GM18519 (cell line): Measurements from ENCODE around the gene DNASE2B.
A peak's percentile ranks its signal among the peaks of the same experiment; 100 is the strongest.

Source experiments
- ATAC-seq: cut with Tn5 transposase; IDR thresholded peaks from one replicate; pipeline ENCODE4 v1.9.1; 2021; ENCODE audit warnings: mild to moderate bottlenecking, moderate library complexity; ENCODE audit not compliant: unreplicated experiment, low FRiP score

DNASE2B gene

DNA sequence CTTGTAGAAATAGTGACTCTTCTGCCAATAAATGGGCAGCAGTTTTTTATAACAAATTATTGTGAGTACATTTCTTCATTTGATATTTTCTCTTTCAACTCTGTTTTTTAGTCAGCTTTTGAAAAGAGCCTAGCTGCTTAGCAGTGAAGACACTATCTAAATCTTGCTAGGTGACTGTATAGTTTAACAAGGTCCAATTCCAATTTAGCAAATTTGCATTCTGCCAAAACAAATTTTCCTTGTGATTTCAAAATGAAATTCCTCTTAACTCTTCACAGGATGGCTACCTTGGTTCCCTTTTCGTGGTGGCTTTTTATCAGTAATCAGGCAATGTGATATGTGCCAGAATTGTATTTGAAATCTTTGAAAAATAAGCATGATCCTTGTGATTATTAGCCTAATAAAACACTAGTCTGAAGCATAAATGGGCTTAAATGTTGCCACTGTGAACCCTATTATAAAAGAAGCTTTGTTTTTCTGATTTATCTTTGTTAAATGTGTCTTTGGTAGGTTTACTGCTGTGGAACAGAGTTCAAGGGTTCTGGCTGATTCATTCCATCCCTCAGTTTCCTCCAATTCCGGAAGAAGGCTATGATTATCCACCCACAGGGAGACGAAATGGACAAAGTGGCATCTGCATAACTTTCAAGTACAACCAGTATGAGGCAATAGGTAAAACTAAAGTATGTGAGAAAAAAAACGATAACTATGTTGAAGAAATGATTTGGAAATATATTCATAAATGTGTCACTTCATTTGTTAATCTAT is 12.2 kb downstream of the DNASE2B start:
- no peak for ATAC-seq

DNA sequence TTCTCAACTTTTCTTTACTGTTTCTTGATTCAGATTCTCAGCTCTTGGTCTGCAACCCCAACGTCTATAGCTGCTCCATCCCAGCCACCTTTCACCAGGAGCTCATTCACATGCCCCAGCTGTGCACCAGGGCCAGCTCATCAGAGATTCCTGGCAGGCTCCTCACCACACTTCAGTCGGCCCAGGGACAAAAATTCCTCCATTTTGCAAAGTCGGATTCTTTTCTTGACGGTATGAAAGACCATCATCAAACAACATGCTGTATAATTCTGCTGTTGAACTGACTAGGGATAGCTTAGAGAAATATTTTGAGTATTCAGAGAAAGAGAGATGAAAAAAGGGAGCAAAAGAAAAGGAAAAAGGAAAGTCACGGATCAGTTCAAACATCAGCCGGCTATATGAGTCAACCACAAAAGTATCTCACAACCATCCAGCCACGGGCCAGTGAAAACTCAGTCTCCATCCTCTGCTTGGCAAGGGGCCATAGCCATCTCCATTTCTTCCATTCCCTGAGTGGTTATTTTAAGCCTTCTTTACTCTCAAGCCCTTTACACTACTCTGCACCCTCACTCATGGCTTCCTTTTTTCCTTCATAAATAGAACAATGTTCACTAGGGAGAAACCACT is 14.1 kb downstream of the DNASE2B start:
- no peak for ATAC-seq

DNA sequence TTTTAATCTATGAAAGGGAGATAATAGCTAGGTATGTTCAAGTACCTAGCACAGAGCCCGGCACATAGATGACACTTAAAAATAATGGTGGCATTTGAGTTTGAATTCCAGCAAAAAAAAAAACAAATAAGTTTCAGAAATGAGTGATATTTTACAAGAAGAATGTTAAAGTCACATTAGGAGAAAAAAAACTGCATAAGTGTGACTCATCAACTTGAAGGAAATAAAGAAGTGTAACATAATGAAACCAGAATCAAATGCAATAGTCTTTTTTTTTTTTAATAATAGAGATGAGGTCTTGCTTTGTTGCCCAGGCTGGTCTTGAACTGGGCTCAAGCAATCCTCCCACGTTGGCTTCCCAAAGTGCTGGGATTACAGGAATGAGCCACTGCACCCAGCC is 17.1 kb downstream of the DNASE2B start:
- ATAC-seq = no peak

DNA sequence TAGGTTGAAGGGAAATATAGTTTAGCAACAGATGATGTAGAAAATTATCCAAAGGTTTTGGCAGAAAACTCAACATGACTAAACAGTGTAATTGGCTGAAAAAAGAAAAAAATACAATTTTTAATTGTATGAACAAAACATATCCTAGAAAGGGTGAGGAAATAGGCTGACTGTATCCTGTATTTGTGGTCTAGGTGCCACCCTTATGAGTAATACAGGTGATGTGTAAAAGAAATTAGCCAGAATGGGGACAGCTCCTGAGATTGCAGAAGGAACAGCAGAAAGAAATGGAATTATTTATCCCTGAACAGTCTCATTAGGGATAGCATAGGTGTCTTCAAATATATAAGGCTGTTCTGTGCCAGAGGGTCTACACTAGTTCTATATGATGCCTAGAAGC is 24.6 kb downstream of the DNASE2B start:
- no peak for ATAC-seq

DNA sequence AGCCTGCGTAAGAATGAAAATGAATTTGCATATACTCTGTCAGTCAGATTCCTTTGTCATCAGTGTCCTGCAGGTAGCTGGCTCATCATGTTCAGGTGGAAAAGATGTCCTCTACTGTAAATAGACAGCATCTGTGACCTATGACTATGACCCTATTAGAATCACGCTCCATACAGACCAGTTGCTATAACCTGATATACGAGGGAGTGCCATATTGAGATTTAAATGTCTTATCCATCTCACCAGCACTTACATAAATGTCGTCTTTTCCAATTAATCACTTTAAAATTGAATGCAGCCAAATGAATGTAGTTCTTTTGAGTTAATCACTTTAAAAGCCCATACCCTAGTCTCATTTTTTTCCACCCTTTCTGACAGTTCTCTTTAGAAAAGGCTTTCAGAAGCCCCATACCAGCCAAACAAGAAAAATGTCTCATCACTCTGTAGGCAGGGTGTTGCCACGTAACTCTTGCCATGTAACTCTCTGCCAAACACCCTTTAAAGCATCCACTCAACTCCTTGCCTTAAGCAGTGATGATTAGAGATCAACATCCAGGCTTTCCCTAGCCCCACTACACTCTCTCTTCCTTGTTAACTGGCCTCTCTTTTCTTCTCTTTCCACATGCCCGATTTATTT is 26.3 kb downstream of the DNASE2B start:
- ATAC-seq = no peak

DNA sequence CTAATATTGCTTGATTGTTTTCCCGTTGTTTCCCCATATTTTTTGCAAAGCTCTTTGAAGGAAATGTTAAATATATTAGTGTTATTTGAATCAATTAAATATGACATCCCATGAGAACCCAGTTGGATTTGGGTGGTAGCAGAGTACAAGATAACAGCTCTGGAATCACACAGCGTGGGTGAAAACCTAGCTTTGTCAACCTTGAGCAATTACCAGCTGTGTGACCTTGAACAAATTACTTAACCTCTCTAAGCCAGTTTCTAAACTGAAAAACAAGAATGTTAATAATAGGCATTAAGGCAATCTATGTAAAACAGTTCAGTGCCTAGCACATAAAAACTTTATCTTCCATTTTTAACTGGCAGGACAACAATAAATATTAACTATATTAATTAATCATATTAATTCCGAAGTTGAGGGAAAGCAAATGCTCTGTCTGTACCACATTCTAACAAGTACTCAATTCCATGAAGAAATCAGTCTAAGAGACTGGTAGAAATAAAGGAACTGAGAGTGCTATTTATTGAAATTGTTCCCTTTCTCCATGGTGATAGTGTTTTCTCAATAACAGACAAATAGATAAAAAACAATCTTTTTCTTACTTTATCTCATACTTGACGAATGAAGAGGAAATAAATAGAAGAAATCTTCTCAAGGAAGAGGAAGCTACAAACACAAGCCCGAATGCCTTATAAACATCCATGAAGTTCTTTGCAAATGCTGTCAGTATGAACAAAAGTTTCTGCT is 27.0 kb downstream of the DNASE2B start:
- no peak for ATAC-seq

DNA sequence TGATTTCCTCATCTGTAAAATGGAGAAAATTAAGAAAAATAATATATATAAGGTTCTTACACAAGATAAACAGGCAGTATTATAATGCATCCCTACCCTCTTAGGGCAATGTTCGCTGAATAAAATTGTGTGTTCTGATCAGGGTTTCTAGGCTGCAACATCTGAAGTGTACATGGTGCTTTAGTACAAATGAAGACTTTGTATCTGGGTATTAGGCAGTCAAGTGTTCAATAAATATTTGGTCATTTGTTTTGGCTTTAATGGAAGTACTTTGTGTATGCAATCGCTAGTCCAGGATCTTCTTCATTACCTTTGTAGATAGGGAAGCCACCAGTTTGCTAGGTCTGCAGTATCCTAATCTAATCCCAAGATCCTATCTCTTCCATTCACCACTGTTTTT is 28.1 kb downstream of the DNASE2B start:
- no peak for ATAC-seq

DNA sequence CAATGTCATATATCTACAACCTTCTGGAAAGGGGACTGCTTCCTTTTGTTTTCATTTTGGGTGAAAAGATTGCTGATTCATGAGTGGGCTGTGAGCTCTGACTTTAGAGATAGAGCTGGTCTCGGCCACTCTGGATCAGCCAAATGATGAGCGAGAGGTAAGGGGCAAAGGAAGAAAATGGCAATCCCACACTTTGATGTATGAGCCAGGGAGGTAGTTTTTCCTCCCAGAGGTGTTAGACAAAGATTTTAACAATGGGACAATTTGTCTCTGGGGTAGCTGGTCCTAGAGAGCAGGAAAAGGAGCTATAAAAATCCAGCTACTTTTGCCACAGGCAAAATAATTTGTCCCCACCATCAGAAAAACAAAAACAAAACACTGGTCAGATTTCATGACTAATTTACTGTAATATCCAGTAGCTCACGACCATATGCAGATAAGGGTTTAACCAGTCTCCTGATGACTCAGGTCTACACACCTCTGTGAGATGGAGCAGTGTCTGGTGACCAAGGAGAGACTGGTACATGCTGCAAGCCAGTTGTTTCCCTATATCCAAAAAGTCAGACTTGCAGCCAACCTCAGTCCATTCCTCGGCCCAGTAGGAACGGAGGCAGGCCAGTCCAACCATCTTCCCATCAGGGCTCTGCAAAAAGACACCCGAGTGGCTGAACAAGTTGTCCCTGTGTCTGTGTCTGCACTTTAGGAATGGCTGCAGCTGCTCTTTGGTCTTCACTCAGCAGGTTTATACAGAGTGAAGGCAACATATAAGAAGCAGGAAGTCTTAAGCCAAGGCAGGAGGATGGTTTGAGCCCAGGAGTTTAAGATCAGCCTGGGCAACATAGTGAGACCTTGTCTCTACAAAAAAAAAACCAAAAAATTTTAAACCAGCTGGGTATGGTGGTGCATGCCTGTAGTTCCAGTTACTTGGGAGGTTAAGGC is 29.2 kb downstream of the DNASE2B start:
- no peak for ATAC-seq

DNA sequence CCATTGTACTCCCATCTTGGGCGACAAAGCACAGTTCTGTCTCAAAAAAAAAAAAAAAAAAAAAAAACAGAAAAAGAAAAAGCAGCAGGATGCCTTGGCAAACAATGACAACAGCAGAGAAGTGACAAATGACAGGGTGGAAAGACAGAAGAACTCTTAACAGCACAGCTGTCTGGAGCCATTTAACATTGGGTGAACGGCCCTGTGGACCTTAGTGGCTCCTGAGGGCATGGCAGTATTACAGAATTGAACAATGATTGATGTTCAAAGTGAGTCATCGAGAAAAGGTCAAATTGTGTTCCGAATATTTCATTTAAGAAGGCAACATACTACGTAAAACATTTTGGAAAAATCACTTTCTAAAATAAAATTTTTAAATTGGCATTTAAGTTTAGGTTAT is 30.0 kb downstream of the DNASE2B start:
- no peak for ATAC-seq

DNA sequence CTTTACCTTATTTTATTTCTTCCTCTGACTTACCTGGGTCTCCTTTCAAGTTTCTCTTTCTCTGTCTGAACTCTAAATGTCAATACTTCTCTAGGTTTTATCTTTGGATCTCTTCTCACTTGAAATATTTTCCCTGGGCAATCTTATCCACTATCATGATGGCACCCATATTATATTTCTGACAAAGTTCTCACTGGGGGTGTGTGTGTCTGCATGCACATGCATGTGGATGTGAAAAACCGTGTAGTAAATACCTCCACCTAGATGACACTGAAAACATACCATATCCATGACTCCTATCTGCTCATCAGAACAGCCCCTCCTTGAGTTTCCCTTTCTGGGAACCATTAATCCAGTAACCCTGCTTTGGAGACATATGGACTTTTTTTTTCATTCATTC is 30.9 kb downstream of the DNASE2B start:
- ATAC-seq = no peak

DNA sequence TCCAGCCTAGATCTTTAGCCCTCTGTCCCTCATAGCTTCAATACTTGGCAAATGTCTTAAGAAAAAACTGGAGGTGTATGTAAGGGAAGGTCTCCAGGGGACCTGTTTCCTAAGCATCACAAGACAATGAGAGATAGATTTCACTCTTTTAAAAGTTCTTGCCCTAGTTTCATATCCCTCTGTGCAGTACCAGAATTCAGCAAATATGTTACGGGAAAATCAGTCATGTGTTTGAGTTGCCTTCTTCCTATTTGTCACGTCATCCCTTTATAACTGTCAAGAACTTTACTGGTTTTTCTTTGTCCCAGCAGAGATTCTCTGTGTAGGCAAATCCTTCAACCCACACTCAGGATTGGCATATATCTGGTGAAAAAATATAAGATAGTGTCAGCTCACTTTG is 32.3 kb downstream of the DNASE2B start:
- no peak for ATAC-seq

DNA sequence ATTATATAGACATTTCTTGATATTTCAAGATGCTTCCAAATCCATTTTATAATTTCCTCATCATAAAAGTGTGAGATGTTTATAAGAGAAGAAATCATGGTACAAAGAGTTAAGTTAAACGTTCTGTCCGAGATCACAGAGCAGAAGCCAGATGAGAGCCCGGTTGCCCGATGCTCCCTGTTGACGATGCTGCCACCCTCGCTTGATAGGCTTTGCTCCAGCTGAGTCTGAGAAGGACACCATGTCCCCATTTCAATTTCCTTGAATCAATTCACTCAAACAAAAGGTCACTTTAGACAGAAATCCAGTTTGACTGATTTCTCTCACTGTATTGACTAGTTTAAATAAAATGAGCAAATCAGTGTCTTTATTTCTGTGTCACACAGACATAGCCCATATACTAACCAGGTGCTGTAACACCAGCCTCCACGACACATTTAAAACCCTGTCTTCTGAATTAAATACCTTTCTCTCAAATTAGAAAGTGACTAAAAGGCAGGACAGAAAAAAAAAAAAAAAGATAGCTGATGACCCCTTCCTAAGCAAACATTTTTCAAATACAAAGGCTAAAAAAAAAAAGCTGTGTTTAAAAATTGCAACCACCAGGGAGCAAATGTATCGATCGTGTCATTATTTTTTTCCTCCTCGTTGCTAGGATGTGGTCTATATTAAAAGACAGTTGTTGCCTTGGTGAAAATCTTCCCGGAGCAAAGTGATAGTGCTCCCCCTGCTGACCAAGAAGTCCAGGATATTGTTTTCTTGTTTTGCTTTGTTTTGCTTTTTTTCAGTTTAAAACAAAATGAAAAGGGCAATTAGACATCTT is 35.2 kb downstream of the DNASE2B start:
- ATAC-seq = no peak

DNA sequence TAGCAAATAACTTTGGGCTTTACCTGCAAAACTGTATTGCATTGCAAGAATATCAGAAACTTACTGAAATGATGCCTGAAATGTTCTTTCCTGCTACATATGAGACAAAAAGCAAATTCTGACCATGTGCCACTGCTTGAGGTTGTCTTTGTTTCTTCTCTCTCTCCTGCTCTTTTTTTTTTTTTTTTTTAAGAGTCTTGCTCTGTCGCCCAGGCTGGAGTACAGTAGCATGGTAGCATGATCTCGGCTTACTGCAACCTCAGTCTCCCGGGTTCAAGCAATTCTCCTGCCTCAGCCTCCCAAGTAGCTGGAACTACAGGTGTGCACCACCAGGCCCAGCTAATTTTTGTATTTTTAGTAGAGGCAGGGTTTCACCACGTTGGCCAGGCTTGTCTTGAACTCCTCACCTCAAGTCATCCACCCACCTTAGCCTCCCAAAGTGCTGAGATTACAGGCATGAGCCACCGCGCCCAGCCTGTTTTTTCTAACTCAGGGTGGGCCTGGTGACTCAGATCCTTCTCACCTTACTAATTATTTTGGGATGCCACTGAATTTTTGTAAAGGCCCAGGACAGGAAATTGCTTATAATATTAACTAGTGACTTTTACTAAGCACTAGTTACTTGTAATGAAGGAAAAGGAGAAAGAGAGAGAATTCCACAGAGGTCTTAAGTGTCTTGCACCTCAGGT is 35.9 kb downstream of the DNASE2B start:
- no peak for ATAC-seq

DNA sequence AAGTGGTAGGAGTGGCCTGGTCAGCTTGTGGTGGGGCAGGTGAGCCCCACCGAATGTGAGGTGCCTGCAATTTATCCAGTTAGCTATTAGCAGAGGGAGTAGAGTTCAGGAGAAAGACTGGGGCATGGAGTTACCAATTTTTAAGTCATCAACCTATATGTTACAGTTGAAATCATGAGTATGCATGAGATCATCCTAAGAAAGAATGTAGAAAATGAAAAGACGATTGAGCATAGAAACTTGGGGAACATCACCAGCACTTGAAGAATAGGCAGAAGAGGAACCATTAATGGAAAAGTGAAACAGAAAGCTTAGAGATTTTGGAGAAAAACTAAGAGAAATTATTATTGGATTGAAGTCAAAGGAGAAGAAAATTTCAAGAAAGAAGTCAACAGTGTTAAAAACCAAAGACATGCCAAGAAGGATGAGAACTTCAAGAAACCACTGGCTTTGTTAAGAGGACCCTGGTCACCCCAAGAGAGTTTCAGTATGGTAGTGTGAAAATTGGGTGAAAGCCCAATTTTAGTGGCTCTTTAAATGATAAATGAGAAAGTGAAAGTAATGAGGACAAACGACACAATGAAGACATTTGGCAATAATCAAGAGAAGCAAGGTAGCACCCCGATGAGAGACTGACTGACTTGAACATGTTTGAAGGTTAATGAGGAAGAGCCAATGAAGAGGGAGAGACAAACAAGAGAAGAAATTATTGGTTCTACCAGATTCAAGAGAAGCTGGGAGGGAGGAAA is 36.7 kb downstream of the DNASE2B start:
- no peak for ATAC-seq

DNA sequence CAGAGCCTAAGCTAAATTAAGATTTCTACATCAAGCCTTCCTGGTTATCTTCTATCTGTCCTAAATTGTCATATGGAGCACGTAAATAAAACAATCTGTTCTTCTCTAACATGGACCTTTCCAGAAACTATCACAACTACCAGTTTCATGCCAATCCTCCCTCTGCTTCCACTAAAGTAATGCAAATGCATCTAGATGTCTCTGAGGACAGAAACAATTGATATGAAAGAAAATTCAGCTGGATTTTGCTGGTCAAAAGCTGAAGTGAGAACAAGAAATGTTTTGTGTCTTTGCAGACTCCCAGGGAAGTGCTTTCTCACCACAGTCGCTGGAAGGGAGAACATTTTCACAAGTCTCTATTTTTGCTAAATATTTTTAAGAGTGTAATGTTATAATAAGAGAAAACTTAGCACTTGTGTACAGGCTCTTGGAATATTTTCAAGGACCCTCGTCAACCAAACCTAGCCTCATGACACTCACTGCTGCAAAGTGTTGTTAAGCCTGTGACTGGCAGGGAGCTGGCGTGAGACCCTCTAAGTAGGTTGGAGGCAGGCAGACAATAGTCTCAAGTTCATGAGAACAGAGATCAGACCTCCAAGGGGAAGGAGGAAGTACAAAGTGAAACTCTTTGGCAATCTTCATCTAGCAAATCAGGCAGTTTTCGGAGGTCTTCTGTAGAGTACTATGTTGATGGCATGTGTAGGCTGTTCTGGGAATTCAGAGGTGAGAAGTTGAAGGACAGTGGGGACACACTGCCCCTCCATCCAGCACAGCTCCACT is 38.8 kb downstream of the DNASE2B start:
- ATAC-seq = peak; percentile 47

DNA sequence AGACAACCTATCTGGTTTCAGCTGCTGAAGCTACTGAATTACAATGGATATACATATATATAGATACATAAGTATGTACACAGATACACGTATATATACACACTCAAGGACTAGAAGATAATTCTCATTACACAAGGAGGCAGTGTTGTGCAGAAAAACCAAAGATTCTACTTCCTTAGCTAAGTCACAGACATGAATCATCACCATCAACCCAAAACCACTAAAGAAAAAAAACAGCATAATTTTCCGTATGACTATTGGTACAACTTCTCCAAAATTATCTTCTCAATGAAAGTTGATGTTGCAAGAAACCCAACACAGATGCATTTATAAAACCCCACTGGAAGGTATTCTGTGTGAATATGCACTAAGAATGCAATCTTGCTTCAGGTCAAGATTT is 44.0 kb downstream of the DNASE2B start:
- peak; percentile 90 for ATAC-seq
